CD4-positive, alpha-beta T cell treated with Interleukin-6 at 100 ng/mL for 8 hours (primary cell): ENCODE data around the gene TTC34.

Experiments
- DNase-seq: peaks from one replicate; pipeline ENCODE4 v3.0.0-alpha.2; 2020; ENCODE audit warnings: mixed read lengths, low spot score

Gene TTC34

GRCh38 chr1:2828586-2829250, 27.2 kb upstream of the TTC34 start:
- no peak for DNase-seq

GRCh38 chr1:2826736-2827292, 25.3 kb upstream of the TTC34 start:
- DNase-seq, result no peak

- no peak for DNase-seq
Observed at GRCh38 chr1:2826316-2826715, 24.8 kb upstream of the TTC34 start.

GRCh38 chr1:2825487-2826189, 24.1 kb upstream of the TTC34 start:
- no peak for DNase-seq

GRCh38 chr1:2824999-2825398, 23.5 kb upstream of the TTC34 start:
- no peak for DNase-seq

- no peak for DNase-seq
Observed at GRCh38 chr1:2823921-2824610, 22.6 kb upstream of the TTC34 start.

GRCh38 chr1:2822621-2823145, 21.2 kb upstream of the TTC34 start:
- DNase-seq, result no peak

GRCh38 chr1:2821966-2822620, 20.6 kb upstream of the TTC34 start:
- peak; percentile 17 for DNase-seq

- DNase-seq, result no peak
Observed at GRCh38 chr1:2821373-2821955, 20.0 kb upstream of the TTC34 start.

- DNase-seq, result no peak
Observed at GRCh38 chr1:2820731-2821372, 19.4 kb upstream of the TTC34 start.

- no peak for DNase-seq
Observed at GRCh38 chr1:2819831-2820730, 18.6 kb upstream of the TTC34 start.

GRCh38 chr1:2819429-2819828, 17.9 kb upstream of the TTC34 start:
- no peak for DNase-seq

GRCh38 chr1:2817784-2818564, 16.5 kb upstream of the TTC34 start:
- no peak for DNase-seq

GRCh38 chr1:2816786-2817185, 15.3 kb upstream of the TTC34 start:
- no peak for DNase-seq

- no peak for DNase-seq
Observed at GRCh38 chr1:2815551-2815950, 14.1 kb upstream of the TTC34 start.

- no peak for DNase-seq
Observed at GRCh38 chr1:2814511-2815075, 13.1 kb upstream of the TTC34 start.

- no peak for DNase-seq
Observed at GRCh38 chr1:2812939-2813653, 11.6 kb upstream of the TTC34 start.

GRCh38 chr1:2812136-2812535, 10.6 kb upstream of the TTC34 start:
- DNase-seq, result no peak
